ENCODE results near the gene TNFAIP8. TPM values are rescaled to one million over a fixed set of nuclear protein-coding genes. Genes with fewer than 3 reads are reported as not detected.

The TNFAIP8 gene
- total RNA-seq, 2 experiments from 2014 or later: 141 to 142 TPM

DNA sequence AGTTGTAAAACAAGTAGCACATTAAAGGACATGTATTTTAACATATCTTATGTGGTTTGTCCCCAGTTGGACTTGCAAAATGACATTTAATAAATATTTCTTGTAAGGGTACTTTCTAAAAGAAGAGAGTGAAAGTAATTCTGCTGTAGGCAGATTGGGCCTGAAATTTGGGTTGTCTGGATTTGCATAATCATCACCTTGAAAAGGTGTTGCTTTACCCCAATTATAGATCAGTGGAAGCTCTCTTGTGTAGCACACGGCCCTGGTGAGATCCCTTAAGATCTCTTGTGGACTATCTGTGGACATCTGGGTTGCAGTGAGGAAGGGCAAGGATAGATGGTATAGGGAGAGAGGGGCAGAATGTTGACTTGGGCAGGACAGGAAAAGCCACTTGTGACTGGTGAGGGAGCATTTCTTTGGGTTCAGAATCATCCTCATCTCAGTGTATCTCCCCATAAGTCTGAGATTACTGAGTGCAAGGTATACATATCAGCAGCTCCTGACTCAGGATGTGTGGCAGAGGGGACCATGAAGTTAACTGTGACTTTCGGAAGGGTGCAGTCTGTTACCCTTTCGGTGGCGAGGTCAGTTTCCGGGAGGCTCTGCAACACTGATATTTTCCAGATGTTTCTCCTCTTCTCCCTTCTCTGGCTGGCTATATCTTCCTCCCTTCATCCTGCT is 2.0 kb upstream of the TNFAIP8 start:
- peak; percentile 49 for DNase-seq
- CTCF ChIA-PET: interaction anchor here (0.6 to 3.0 kb wide), 6 partner anchors 15 to 356 kb away, joined by 3 to 8 read pairs (median 4); no protein-coding TSS in a partner anchor
- peaks cover 65% of the 10 kb centered on the region for H3K4me1 Mint-ChIP-seq (ENCODE audit: low read depth)
- no peaks in the 10 kb centered on the region for H3K9me3 Mint-ChIP-seq
- H3K36me3 Mint-ChIP-seq (ENCODE audit: low read depth): peaks cover 36% of the 10 kb centered on the region
- peak overlapping the region; percentile 83 for H3K27ac Mint-ChIP-seq
- H3K4me3 Mint-ChIP-seq: peak overlapping the region; percentile 48
- H3K27me3 Mint-ChIP-seq (ENCODE audit: low read depth): no peaks in the 10 kb centered on the region
- intact Hi-C loops (cut with micrococcal nuclease): no loop called here

DNA sequence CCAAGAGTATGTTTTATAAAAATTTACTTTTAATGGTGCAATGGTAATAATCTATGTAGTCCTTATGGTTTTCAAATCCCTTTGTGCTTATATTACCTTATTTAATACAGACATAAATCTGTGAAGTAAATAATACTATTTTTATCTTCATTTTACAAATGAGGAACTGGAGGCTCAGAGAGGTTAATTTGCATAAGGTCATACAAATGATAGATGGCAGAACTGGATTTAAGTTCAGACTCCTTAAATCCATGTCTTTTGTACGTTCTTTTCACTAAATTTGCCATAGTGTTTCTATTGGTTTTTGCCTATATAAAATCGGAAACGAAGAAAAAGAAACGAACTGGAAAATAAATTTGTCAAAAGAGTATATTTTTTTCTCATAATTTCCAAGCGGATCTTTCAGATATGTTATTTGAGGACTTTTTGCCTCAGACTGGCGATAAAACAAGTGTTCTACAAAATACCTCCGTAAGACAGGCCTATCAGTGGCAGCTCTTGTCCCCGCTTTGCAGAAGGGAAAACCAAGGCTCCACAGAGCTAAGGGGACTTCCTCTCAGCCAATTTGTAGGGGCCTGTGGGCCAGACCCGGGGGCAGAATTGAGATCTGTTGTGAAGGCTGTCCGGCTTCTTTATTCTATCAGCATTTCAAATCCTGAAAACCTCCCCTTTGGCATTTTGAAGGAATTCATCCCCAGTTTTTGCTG is 1.1 kb upstream of the TNFAIP8 start:
- H3K27me3 Mint-ChIP-seq (ENCODE audit: low read depth): no peaks in the 10 kb centered on the region
- H3K9me3 Mint-ChIP-seq: no peaks in the 10 kb centered on the region
- H3K4me1 Mint-ChIP-seq (ENCODE audit: low read depth): peaks cover 66% of the 10 kb centered on the region
- CTCF ChIA-PET: interaction anchor here (1.1 to 3.0 kb wide), 2 partner anchors 20 to 57 kb away, joined by 3 to 8 read pairs; no protein-coding TSS in a partner anchor
- H3K4me3 Mint-ChIP-seq: peak overlapping the region; percentile 98
- intact Hi-C loops (cut with micrococcal nuclease): loop anchor here (1.0 to 5.0 kb wide), 7 partner anchors 8 to 367 kb away; partner anchors contain the start of gene DTWD2
- H3K36me3 Mint-ChIP-seq (ENCODE audit: low read depth): peaks cover 41% of the 10 kb centered on the region
- H3K27ac Mint-ChIP-seq: peak overlapping the region; percentile 98
- DNase-seq: no peak

DNA sequence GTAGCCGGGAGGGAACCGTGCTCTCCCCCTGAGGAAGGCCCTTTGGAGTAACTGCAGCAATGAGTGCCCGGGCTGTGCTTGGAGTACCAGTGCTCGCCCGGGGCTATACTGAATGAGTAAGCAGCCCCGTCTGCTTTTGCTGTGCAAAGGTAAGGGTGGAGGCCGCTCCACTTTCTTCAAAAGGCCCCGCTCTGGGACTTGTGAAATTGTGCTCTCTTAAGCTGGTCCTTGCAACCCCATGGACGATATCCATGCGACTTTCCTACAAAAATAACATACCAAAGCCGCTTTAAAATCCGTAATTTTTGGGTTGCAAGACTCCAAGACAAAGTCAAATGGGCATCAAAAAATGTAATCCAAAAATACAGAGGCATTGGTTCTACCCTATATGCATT is 578 bp upstream of the TNFAIP8 start:
- H3K36me3 Mint-ChIP-seq (ENCODE audit: low read depth): peaks cover 45% of the 10 kb centered on the region
- peak; percentile 67 for DNase-seq
- CTCF ChIA-PET: interaction anchor here (1.1 to 3.0 kb wide), 7 partner anchors 9 to 86 kb away, joined by 3 to 19 read pairs (median 8); no protein-coding TSS in a partner anchor
- peak overlapping the region; percentile 98 for H3K27ac Mint-ChIP-seq
- no peaks in the 10 kb centered on the region for H3K27me3 Mint-ChIP-seq (ENCODE audit: low read depth)
- peaks cover 66% of the 10 kb centered on the region for H3K4me1 Mint-ChIP-seq (ENCODE audit: low read depth)
- H3K4me3 Mint-ChIP-seq: peak overlapping the region; percentile 98
- no peaks in the 10 kb centered on the region for H3K9me3 Mint-ChIP-seq
- intact Hi-C loops (cut with micrococcal nuclease): loop anchor here (1.0 to 5.0 kb wide), 7 partner anchors 9 to 368 kb away; partner anchors contain the start of gene DTWD2

DNA sequence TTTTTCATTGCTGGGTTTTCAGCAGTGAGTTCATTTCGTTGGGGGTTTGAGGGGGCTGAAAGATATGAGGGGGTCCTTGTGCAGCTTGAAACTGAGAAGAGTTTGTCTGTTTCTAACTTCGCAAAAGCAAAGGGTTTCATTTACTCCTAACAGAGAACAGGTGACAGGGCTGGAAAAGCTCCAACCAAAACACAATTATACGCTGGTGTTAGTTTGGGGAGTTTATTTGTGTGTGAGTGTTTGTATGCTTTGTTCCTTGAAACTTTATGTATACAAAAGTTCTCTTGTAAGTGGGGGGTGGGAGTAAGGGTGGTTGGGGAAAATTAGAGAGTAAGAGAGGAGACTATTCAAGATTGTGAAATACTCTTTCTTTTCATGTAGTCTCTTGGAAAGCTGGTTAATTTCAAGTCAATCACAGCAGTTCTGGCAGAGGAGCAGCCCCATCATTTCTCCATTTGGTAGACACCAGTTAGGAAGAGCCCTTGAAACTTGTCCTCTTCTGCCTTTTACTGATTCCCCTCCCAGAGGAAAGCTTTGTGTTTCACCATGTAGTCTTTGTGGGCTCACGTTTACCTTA is 881 bp downstream of the TNFAIP8 start:
- CTCF ChIA-PET: interaction anchor here (0.8 to 3.0 kb wide), 13 partner anchors 8 to 87 kb away, joined by 3 to 19 read pairs (median 5); no protein-coding TSS in a partner anchor
- Mint-ChIP-seq H3K27ac (peak overlapping the region; percentile 98), H3K9me3 (no peaks in the 10 kb centered on the region), H3K4me3 (peak overlapping the region; percentile 98), H3K27me3 (ENCODE audit: low read depth) (no peaks in the 10 kb centered on the region), H3K4me1 (ENCODE audit: low read depth) (peaks cover 73% of the 10 kb centered on the region), H3K36me3 (ENCODE audit: low read depth) (peaks cover 56% of the 10 kb centered on the region)
- intact Hi-C loops (cut with micrococcal nuclease): loop anchor here (1.0 to 5.0 kb wide), 2 partner anchors 11 to 369 kb away; partner anchors contain the start of gene DTWD2
- no peak for DNase-seq

DNA sequence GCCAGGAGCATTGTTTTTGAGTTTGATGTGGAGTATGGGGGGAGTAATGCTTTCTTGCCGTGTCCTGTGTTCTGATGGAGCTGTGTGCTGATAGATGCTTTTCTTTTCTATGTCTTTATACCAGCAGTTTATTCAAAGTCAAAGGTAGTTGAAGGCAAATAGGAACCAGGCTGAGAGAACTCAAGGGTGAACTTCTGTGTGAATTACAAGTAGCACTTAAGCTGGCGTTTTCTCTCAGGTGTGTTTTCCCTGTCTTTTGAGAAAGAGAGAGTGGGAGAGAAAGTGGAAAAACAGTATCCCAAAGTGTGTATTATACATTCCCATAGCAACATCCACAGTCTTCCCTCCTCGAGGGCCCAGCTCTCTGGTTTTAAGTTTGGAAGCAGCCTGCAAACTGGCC is 1.5 kb downstream of the TNFAIP8 start:
- intact Hi-C loops (cut with micrococcal nuclease): loop anchor here (1.0 to 5.0 kb wide), 2 partner anchors 10 to 370 kb away; partner anchors contain the start of gene DTWD2
- H3K36me3 Mint-ChIP-seq (ENCODE audit: low read depth): peaks cover 62% of the 10 kb centered on the region
- peaks cover 73% of the 10 kb centered on the region for H3K4me1 Mint-ChIP-seq (ENCODE audit: low read depth)
- H3K27me3 Mint-ChIP-seq (ENCODE audit: low read depth): no peaks in the 10 kb centered on the region
- no peak for DNase-seq
- CTCF ChIA-PET: interaction anchor here (0.8 to 3.0 kb wide), 15 partner anchors 10 to 335 kb away, joined by 3 to 19 read pairs (median 5); no protein-coding TSS in a partner anchor
- H3K27ac Mint-ChIP-seq: peak overlapping the region; percentile 98
- H3K9me3 Mint-ChIP-seq: no peaks in the 10 kb centered on the region
- H3K4me3 Mint-ChIP-seq: peak overlapping the region; percentile 98

DNA sequence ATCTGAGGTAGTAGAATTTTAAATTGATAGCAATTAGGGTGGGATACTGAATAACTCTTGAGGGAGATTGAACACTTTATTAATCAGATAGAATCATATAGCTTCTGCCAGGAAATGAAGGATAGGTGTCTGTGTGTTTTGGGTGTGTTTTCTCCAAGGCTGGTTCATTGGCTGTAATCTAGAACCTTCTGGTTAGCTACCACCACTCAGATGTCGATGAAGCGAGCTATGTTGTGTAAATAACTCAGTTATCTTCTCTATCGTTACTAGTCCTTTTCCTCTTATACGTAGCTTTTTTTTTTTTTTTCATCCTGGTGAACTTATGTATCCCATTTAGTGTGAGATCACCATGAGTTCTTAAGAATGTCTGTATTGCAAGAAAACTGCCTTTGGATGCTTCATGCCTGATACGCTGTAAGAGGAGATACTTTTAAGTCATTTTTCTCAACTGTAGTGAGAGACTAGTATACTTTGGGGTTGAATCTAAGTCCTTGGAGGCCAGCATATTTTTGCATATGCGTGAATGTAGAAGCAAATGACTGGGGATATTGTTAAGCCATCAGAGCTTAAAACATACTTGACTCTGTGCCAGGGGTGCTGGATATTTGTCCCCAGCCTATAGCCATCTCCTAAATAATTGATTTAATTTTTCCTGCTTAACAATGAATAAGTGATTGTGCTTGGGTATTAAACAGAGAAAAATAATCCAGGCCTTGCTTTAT is 2.1 kb downstream of the TNFAIP8 start:
- intact Hi-C loops (cut with micrococcal nuclease): loop anchor here (1.0 to 5.0 kb wide), 2 partner anchors 9 to 371 kb away; partner anchors contain the start of gene DTWD2
- Mint-ChIP-seq H3K4me1 (ENCODE audit: low read depth) (peaks cover 73% of the 10 kb centered on the region), H3K4me3 (peak overlapping the region; percentile 98), H3K27me3 (ENCODE audit: low read depth) (no peaks in the 10 kb centered on the region), H3K27ac (peak overlapping the region; percentile 98), H3K9me3 (no peaks in the 10 kb centered on the region), H3K36me3 (ENCODE audit: low read depth) (peaks cover 64% of the 10 kb centered on the region)
- CTCF ChIA-PET: interaction anchor here (0.7 to 3.0 kb wide), 15 partner anchors 9 to 336 kb away, joined by 3 to 19 read pairs (median 5); no protein-coding TSS in a partner anchor
- DNase-seq: no peak

DNA sequence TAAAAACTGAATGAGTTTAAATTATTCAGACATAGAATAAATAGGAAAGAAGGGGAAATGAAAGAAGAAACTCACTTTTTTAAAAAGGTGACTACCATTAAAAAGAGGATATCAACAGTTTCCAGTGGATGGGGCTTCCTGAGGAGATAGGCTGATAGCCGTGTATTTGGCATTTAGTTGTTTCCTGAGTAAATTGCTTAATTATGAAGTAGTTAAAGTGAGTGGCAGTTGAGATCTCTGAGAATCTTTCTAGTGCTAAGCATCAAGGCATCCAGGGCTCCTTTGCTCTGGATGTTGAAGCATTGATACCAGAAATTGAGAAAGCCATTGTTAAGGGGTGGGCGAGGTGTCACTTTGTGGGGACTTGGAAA is 2.7 kb downstream of the TNFAIP8 start:
- peaks cover 73% of the 10 kb centered on the region for H3K4me1 Mint-ChIP-seq (ENCODE audit: low read depth)
- no peaks in the 10 kb centered on the region for H3K9me3 Mint-ChIP-seq
- intact Hi-C loops (cut with micrococcal nuclease): loop anchor here (5.0 kb wide), 1 partner anchor 371 kb away; the partner anchor contains the start of gene DTWD2
- peak overlapping the region; percentile 98 for H3K27ac Mint-ChIP-seq
- no peak for DNase-seq
- CTCF ChIA-PET: interaction anchor here (0.9 to 3.0 kb wide), 5 partner anchors 9 to 337 kb away, joined by 4 to 19 read pairs (median 6); no protein-coding TSS in a partner anchor
- peak overlapping the region; percentile 98 for H3K4me3 Mint-ChIP-seq
- H3K27me3 Mint-ChIP-seq (ENCODE audit: low read depth): no peaks in the 10 kb centered on the region
- peaks cover 67% of the 10 kb centered on the region for H3K36me3 Mint-ChIP-seq (ENCODE audit: low read depth)

DNA sequence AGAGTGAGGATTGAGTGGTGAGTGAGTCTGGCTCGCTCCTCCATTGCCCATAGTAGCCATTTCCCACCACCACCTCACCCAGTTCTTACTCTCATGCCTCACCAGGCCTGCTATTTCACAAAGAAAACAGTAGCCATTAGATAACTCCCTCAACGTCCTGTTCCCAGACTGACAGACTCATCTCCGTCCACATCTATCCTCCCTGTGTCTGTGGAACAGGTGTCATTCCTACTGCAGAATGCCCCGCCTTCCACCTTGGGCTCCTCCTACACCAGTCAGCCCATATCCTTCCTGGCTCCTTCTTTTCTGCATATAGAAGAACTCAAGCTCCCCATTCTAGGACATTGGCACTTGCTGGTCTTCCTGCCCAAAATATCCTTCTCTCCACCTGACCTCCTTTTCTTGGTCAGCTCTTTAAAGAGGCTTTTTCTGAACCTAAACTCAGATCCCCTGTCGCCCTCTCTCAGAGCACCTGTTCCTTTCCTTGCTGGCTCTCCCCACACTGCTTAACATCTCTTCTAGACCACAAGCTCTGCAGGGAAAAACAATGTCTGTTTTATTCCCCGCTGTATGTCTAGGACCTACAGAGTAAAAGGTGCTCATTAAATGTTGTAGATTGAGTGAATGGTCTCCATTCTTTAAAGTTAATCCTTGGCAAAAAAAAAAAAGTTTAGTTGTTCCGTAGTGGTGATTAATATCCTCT is 3.2 kb downstream of the TNFAIP8 start:
- H3K9me3 Mint-ChIP-seq: no peaks in the 10 kb centered on the region
- H3K4me1 Mint-ChIP-seq (ENCODE audit: low read depth): peaks cover 73% of the 10 kb centered on the region
- no peaks in the 10 kb centered on the region for H3K27me3 Mint-ChIP-seq (ENCODE audit: low read depth)
- CTCF ChIA-PET: interaction anchor here (0.7 to 1.5 kb wide), 4 partner anchors 12 to 49 kb away, joined by 3 to 7 read pairs (median 5); no protein-coding TSS in a partner anchor
- intact Hi-C loops (cut with micrococcal nuclease): loop anchor here (5.0 kb wide), 1 partner anchor 372 kb away; the partner anchor contains the start of gene DTWD2
- peaks cover 72% of the 10 kb centered on the region for H3K36me3 Mint-ChIP-seq (ENCODE audit: low read depth)
- peak overlapping the region; percentile 98 for H3K4me3 Mint-ChIP-seq
- H3K27ac Mint-ChIP-seq: peak overlapping the region; percentile 98
- no peak for DNase-seq

DNA sequence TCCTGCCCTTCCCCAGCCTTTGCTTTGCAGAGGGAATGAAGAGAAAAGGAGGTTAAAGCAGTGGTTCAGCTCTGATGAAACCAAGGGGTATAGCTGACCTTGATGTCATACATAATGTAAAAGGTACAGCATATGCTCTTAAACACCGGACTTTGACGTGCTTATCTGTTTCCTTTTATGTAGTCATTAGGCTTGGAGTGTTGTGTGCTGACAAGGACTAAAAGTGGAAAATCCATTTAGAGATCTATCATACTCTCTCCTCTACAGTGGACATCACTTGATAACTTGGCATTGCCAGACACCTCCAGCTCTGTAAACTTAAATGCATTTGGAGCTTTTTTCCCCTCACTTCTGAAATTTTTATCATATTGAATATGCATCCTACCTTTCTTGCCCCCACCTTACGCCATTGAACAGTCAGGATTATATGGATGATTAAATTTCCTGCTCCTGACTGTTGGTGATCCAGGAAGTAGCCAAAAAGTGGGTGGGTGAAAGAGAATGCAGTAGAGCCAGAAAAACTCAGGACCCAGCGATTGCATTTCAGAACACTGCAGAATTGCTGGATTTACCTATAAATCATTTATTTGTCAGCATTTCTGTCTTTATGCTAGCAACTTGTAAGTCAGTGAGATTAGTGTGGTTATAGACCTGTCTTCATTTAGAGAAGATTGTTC is 4.1 kb downstream of the TNFAIP8 start:
- Mint-ChIP-seq H3K27ac (peak overlapping the region; percentile 98), H3K4me1 (ENCODE audit: low read depth) (peaks cover 75% of the 10 kb centered on the region), H3K9me3 (no peaks in the 10 kb centered on the region), H3K27me3 (ENCODE audit: low read depth) (no peaks in the 10 kb centered on the region), H3K36me3 (ENCODE audit: low read depth) (peaks cover 78% of the 10 kb centered on the region), H3K4me3 (peak overlapping the region; percentile 98)
- intact Hi-C loops (cut with micrococcal nuclease): loop anchor here (5.0 kb wide), 1 partner anchor 373 kb away; the partner anchor contains the start of gene DTWD2
- CTCF ChIA-PET: interaction anchor here (0.7 to 2.5 kb wide), 6 partner anchors 13 to 52 kb away, joined by 3 to 12 read pairs (median 5); no protein-coding TSS in a partner anchor
- DNase-seq: no peak

DNA sequence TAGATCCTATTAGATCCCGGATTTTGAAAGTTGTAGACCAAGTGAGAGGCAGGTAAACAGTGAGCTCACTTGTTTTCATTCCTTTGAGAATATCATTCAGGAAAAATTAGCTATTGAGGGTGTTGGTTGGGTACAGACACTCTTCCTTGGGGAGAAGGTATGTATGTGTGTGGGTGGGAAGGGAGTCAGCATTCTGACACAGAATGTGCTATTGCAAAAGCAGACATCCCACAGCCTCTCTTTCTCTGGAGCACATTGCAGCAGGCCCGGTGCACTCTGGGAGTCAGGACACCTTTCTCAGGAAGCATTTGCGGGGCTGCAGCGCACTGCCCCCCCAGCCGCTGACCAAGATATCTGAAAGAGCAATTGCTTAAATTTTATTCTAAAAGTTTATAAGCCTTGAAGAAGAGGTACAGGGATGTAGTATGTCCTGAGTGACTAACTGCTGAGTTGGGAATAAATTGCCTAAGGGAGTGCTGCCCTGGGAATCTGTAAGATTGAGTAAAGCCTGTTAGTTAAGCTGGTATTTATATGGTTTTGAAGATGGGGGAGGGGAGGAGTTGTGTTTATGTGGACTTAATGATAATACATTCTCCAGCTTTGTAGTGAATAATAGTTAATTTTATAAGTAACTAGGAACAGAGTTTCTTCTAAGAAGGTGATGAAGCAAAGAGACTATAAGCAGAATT is 5.2 kb downstream of the TNFAIP8 start:
- peak overlapping the region; percentile 98 for H3K4me3 Mint-ChIP-seq
- H3K9me3 Mint-ChIP-seq: no peaks in the 10 kb centered on the region
- peaks cover 84% of the 10 kb centered on the region for H3K36me3 Mint-ChIP-seq (ENCODE audit: low read depth)
- H3K27me3 Mint-ChIP-seq (ENCODE audit: low read depth): no peaks in the 10 kb centered on the region
- peak overlapping the region; percentile 98 for H3K27ac Mint-ChIP-seq
- DNase-seq: no peak
- CTCF ChIA-PET: interaction anchor here (0.9 to 2.5 kb wide), 11 partner anchors 10 to 373 kb away, joined by 3 to 12 read pairs (median 4); partner anchors contain the start of gene DTWD2
- intact Hi-C loops (cut with micrococcal nuclease): no loop called here
- peaks cover 83% of the 10 kb centered on the region for H3K4me1 Mint-ChIP-seq (ENCODE audit: low read depth)
